ENCODE data around the gene ATRIP.

DNA sequence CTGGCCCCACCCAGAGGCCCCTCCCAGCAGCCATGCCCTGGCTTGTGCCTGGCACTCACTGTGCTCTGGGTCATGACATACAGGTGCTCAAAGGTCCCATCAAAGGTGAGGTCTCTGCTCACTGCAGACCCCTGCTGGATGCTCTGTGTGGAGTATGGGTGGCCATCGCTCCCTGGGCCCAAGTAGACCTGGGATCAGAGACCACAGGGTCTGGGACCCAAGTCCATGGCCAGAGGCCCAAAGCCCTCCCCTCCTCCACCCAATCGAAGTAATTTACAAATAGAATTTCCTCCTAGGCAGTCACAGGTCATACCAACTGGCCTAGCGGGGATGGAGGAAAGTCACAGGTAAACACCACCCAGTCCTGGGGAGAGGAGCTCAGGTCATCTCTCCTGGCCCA, 24.3 kb upstream of the ATRIP start:
- no peak for TF ChIP-seq GATA3 (IDR thresholded peaks at IDR 0.05; ENCODE audit: low read depth, low read length)
- TF ChIP-seq GATA2 (IDR thresholded peaks at IDR 0.05; ENCODE audit: low read depth, low read length), result no peak
